Endothelial cell (in vitro differentiated cells): Measurements from ENCODE around the gene TSC22D2. TPM values are rescaled to one million over a fixed set of nuclear protein-coding genes. Genes with fewer than 3 reads are reported as not detected.
A peak's percentile ranks its signal among the peaks of the same experiment; 100 is the strongest.

Source experiments
- DNase-seq: peaks from one replicate; pipeline ENCODE4 v3.0.0; 2021; ENCODE audit warnings: low spot score
- H3K27ac Mint-ChIP-seq: one replicate; pipeline ENCODE4 v1.8.0; 2021; ENCODE audit warnings: mixed read lengths, inconsistent platforms; ENCODE audit not compliant: unreplicated experiment
- H3K27me3 Mint-ChIP-seq: one replicate; pipeline ENCODE4 v1.8.0; 2021; ENCODE audit warnings: mild to moderate bottlenecking, moderate library complexity, mixed read lengths, inconsistent platforms; ENCODE audit not compliant: unreplicated experiment
- H3K36me3 Mint-ChIP-seq: one replicate; pipeline ENCODE4 v1.8.0; 2021; ENCODE audit warnings: mild to moderate bottlenecking, low read depth, mixed read lengths, inconsistent platforms; ENCODE audit not compliant: unreplicated experiment
- H3K4me1 Mint-ChIP-seq: one replicate; pipeline ENCODE4 v1.8.0; 2021; ENCODE audit warnings: mild to moderate bottlenecking, mixed read lengths, inconsistent platforms; ENCODE audit not compliant: unreplicated experiment
- H3K4me3 Mint-ChIP-seq: one replicate; pipeline ENCODE4 v1.8.0; 2021; ENCODE audit warnings: mild to moderate bottlenecking, mixed read lengths, inconsistent platforms; ENCODE audit not compliant: unreplicated experiment
- H3K9me3 Mint-ChIP-seq: one replicate; pipeline ENCODE4 v1.8.0; 2021; ENCODE audit warnings: mixed read lengths, inconsistent platforms; ENCODE audit not compliant: unreplicated experiment
- CTCF ChIP-seq: fragments of 200-600 bp; sonication (generic); IDR thresholded peaks from one replicate; pipeline ENCODE4 v1.5.0; 2021; ENCODE audit warnings: antibody characterized with exemption; ENCODE audit not compliant: unreplicated experiment
- long read RNA-seq: library from polyadenylated mRNA; unstranded; transcript quantifications from one replicate; pipeline ENCODE4 v2.0.0, GENCODE V29; 2020; ENCODE audit not compliant: unreplicated experiment
- total RNA-seq: library from RNA; stranded (reverse); fragmentation: NEBNext Ultra II Directional; extraction: Animal tissue kit (Norgen Biotek cat#: 25700); gene quantifications from one replicate; pipeline ENCODE4 v1.2.1, GENCODE V29; 2021; ENCODE audit not compliant: unreplicated experiment

The TSC22D2 gene
- 38.8 TPM for total RNA-seq
- long read RNA-seq, partial matches to known transcripts: 0 of 3 reads
- long read RNA-seq, other reads (novel, unspliced or antisense): 1 of 3 reads

GRCh38 chr3:150408221-150409124 is at the start of gene TSC22D2:
Gene TSC22D2, plus strand, starts transcription at chr3:150408298. Its CDS starts 1,053 bp downstream, at chr3:150409351.
- peak within 1 kb of the TSS; percentile 95 for H3K4me3 Mint-ChIP-seq
- H3K9me3 Mint-ChIP-seq: no peaks in the 10 kb centered on the region
- TF ChIP-seq CTCF: no peak
- peak; percentile 98 for DNase-seq
- H3K27me3 Mint-ChIP-seq: peaks cover 11% of the 10 kb centered on the region
- H3K36me3 Mint-ChIP-seq: peaks cover 6% of the 10 kb centered on the region
- H3K27ac Mint-ChIP-seq: peak within 1 kb of the TSS; percentile 99
- peaks cover 18% of the 10 kb centered on the region for H3K4me1 Mint-ChIP-seq

GRCh38 chr3:150359381-150359780 is 48.7 kb upstream of the TSC22D2 start:
- H3K9me3 Mint-ChIP-seq: no peaks in the 10 kb centered on the region
- H3K4me3 Mint-ChIP-seq: no peak overlapping the region
- H3K27ac Mint-ChIP-seq: no peak overlapping the region
- peaks cover 6% of the 10 kb centered on the region for H3K4me1 Mint-ChIP-seq
- TF ChIP-seq CTCF: no peak
- no peaks in the 10 kb centered on the region for H3K36me3 Mint-ChIP-seq
- H3K27me3 Mint-ChIP-seq: no peaks in the 10 kb centered on the region
- no peak for DNase-seq

GRCh38 chr3:150360966-150361365 is 47.1 kb upstream of the TSC22D2 start:
- no peaks in the 10 kb centered on the region for H3K36me3 Mint-ChIP-seq
- no peak for TF ChIP-seq CTCF
- H3K4me1 Mint-ChIP-seq: peaks cover 1% of the 10 kb centered on the region
- H3K9me3 Mint-ChIP-seq: no peaks in the 10 kb centered on the region
- no peaks in the 10 kb centered on the region for H3K27me3 Mint-ChIP-seq
- H3K27ac Mint-ChIP-seq: no peak overlapping the region
- H3K4me3 Mint-ChIP-seq: no peak overlapping the region
- DNase-seq: no peak

- Mint-ChIP-seq H3K9me3 (no peaks in the 10 kb centered on the region), H3K27me3 (no peaks in the 10 kb centered on the region), H3K27ac (no peak overlapping the region), H3K4me3 (no peak overlapping the region), H3K4me1 (no peaks in the 10 kb centered on the region), H3K36me3 (no peaks in the 10 kb centered on the region)
- no peak for TF ChIP-seq CTCF
- no peak for DNase-seq
Observed at GRCh38 chr3:150362515-150363302, 45.4 kb upstream of the TSC22D2 start.
